ENCODE results near the gene CDC14A. TPM values are rescaled to one million over a fixed set of nuclear protein-coding genes. Genes with fewer than 3 reads are reported as not detected.

The CDC14A gene
- total and polyA plus RNA-seq, 12 donors = 1.4 to 4.0 (median 3.1) TPM

- no peaks in the 10 kb centered on the region for H3K27me3 ChIP-seq
- H3K4me3 ChIP-seq = no peak overlapping the region
- ATAC-seq (no peak), DNase-seq (no peak)
- no peak for TF ChIP-seq CTCF (IDR thresholded peaks at IDR 0.05)
- H3K4me1 ChIP-seq = no peaks in the 10 kb centered on the region
- 87 to 91% methylated on average over 2 of the region's 2 CpGs for WGBS, 2 donors
- intact Hi-C loops (cut with DNase I) = no loop called here
- peaks cover 0 to 4% (median 0%) of the 10 kb centered on the region in 11 donors for H3K9me3 ChIP-seq
- H3K36me3 ChIP-seq = peaks cover 0 to 42% (median 4%) of the 10 kb centered on the region in 9 donors
- no peak overlapping the region for H3K27ac ChIP-seq
Observed at GRCh38 chr1:100481303-100481702, 129.0 kb downstream of the CDC14A start.

- no peaks in the 10 kb centered on the region for H3K27me3 ChIP-seq
- DNase-seq = no peak
- H3K9me3 ChIP-seq = peaks cover 0 to 4% (median 0%) of the 10 kb centered on the region in 11 donors
- H3K36me3 ChIP-seq = peaks cover 0 to 45% (median 4%) of the 10 kb centered on the region in 9 donors
- H3K4me3 ChIP-seq = no peak overlapping the region
- no peaks in the 10 kb centered on the region for H3K4me1 ChIP-seq
- H3K27ac ChIP-seq = no peak overlapping the region
- intact Hi-C loops (cut with DNase I) = no loop called here
- TF ChIP-seq CTCF (IDR thresholded peaks at IDR 0.05) = no peak
- no peak for ATAC-seq
Observed at GRCh38 chr1:100482167-100482566, 129.9 kb downstream of the CDC14A start.

- DNase-seq (no peak), ATAC-seq (no peak)
- WGBS, 2 donors = 99% methylated on average over 5 of the region's 5 CpGs
- TF ChIP-seq CTCF (IDR thresholded peaks at IDR 0.05) = no peak
- Histone ChIP-seq H3K27ac (no peak overlapping the region), H3K27me3 (no peaks in the 10 kb centered on the region), H3K9me3 (peaks cover 0 to 4% (median 0%) of the 10 kb centered on the region in 11 donors), H3K4me3 (no peak overlapping the region), H3K36me3 (peaks cover 0 to 45% (median 4%) of the 10 kb centered on the region in 9 donors), H3K4me1 (no peaks in the 10 kb centered on the region)
- intact Hi-C loops (cut with DNase I) = no loop called here
Observed at GRCh38 chr1:100482748-100483147, 130.4 kb downstream of the CDC14A start.

- no peak overlapping the region for H3K4me3 ChIP-seq
- H3K27ac ChIP-seq = no peak overlapping the region
- no peak for ATAC-seq
- H3K27me3 ChIP-seq = no peaks in the 10 kb centered on the region
- H3K4me1 ChIP-seq = no peaks in the 10 kb centered on the region
- 91 to 92% methylated on average over 3 of the region's 3 CpGs for WGBS, 2 donors
- peaks cover 0 to 45% (median 4%) of the 10 kb centered on the region in 9 donors for H3K36me3 ChIP-seq
- peaks cover 0 to 4% (median 0%) of the 10 kb centered on the region in 11 donors for H3K9me3 ChIP-seq
- TF ChIP-seq CTCF (IDR thresholded peaks at IDR 0.05) = no peak
- no peak for DNase-seq
- intact Hi-C loops (cut with DNase I) = no loop called here
Observed at GRCh38 chr1:100483230-100483629, 130.9 kb downstream of the CDC14A start.

Data from heart right ventricle (tissue), 16 donors.